Neuron (in vitro differentiated cells): ENCODE measurements around the gene ADCY4.

Experiments used
- H2AFZ ChIP-seq: one replicate; pipeline ENCODE4 v1.6.1; 2013; ENCODE audit warnings: low read depth, mild to moderate bottlenecking, inconsistent platforms, low read length, moderate library complexity
- H3K27me3 ChIP-seq: one replicate; pipeline ENCODE4 v1.6.1; 2013; ENCODE audit warnings: low read length; ENCODE audit not compliant: insufficient read depth
- H3K36me3 ChIP-seq: one replicate; pipeline ENCODE4 v1.6.1; 2013; ENCODE audit warnings: low read length; ENCODE audit not compliant: insufficient read depth
- H3K4me1 ChIP-seq: one replicate; pipeline ENCODE4 v1.6.1; 2013; ENCODE audit warnings: low read length; ENCODE audit not compliant: insufficient read depth
- H3K4me3 ChIP-seq: 2 replicates; pipeline ENCODE4 v1.5.1; 2013; ENCODE audit warnings: mild to moderate bottlenecking, low read length, moderate library complexity
- H3K9me3 ChIP-seq: one replicate; pipeline ENCODE4 v1.6.1; 2013; ENCODE audit warnings: low read length

Gene ADCY4

GRCh38 chr14:24327303-24327702 lies 7.6 kb downstream of the ADCY4 start:
- no peaks in the 10 kb centered on the region for H3K36me3 ChIP-seq
- peaks cover 31% of the 10 kb centered on the region for H3K27me3 ChIP-seq
- H3K4me1 ChIP-seq = peaks cover under 1% of the 10 kb centered on the region
- no peak overlapping the region for H3K4me3 ChIP-seq
- no peaks in the 10 kb centered on the region for H3K9me3 ChIP-seq
- H2AFZ ChIP-seq = no peak overlapping the region

GRCh38 chr14:24325963-24326362 lies 8.9 kb downstream of the ADCY4 start:
- Histone ChIP-seq H2AFZ (no peak overlapping the region), H3K36me3 (no peaks in the 10 kb centered on the region), H3K27me3 (peaks cover 19% of the 10 kb centered on the region), H3K9me3 (no peaks in the 10 kb centered on the region), H3K4me3 (no peak overlapping the region), H3K4me1 (no peaks in the 10 kb centered on the region)

GRCh38 chr14:24325041-24325530 lies 9.8 kb downstream of the ADCY4 start:
- Histone ChIP-seq H3K4me3 (no peak overlapping the region), H3K27me3 (peaks cover 15% of the 10 kb centered on the region), H3K36me3 (no peaks in the 10 kb centered on the region), H3K9me3 (no peaks in the 10 kb centered on the region), H3K4me1 (no peaks in the 10 kb centered on the region), H2AFZ (no peak overlapping the region)

GRCh38 chr14:24324024-24324423 lies 10.8 kb downstream of the ADCY4 start:
- H3K4me3 ChIP-seq = no peak overlapping the region
- H3K36me3 ChIP-seq = no peaks in the 10 kb centered on the region
- H3K27me3 ChIP-seq = peaks cover 13% of the 10 kb centered on the region

GRCh38 chr14:24323341-24323740 lies 11.5 kb downstream of the ADCY4 start:
- Histone ChIP-seq H3K9me3 (no peaks in the 10 kb centered on the region), H3K4me1 (no peaks in the 10 kb centered on the region), H3K27me3 (peaks cover 9% of the 10 kb centered on the region), H3K4me3 (no peak overlapping the region), H3K36me3 (no peaks in the 10 kb centered on the region), H2AFZ (no peak overlapping the region)

More at GRCh38 chr14:24324024-24324423, 10.8 kb downstream of the ADCY4 start:
- Histone ChIP-seq H2AFZ (no peak overlapping the region), H3K4me1 (no peaks in the 10 kb centered on the region), H3K9me3 (no peaks in the 10 kb centered on the region)

GRCh38 chr14:24322672-24323071 lies 12.2 kb downstream of the ADCY4 start:
- Histone ChIP-seq H3K36me3 (no peaks in the 10 kb centered on the region), H3K4me1 (no peaks in the 10 kb centered on the region), H2AFZ (no peak overlapping the region), H3K9me3 (no peaks in the 10 kb centered on the region), H3K27me3 (peaks cover 9% of the 10 kb centered on the region), H3K4me3 (no peak overlapping the region)

GRCh38 chr14:24321212-24321975 lies 13.5 kb downstream of the ADCY4 start:
- no peaks in the 10 kb centered on the region for H3K4me1 ChIP-seq
- peaks cover 9% of the 10 kb centered on the region for H3K27me3 ChIP-seq
- no peaks in the 10 kb centered on the region for H3K9me3 ChIP-seq
- no peaks in the 10 kb centered on the region for H3K36me3 ChIP-seq
- H2AFZ ChIP-seq = no peak overlapping the region
- H3K4me3 ChIP-seq = no peak overlapping the region

GRCh38 chr14:24317141-24317928 lies 17.5 kb downstream of the ADCY4 start:
- Histone ChIP-seq H3K4me3 (no peak overlapping the region), H3K36me3 (no peaks in the 10 kb centered on the region), H3K27me3 (peaks cover 6% of the 10 kb centered on the region), H3K4me1 (no peaks in the 10 kb centered on the region), H2AFZ (no peak overlapping the region), H3K9me3 (no peaks in the 10 kb centered on the region)

GRCh38 chr14:24316597-24316950 lies 18.3 kb downstream of the ADCY4 start:
- H3K9me3 ChIP-seq = no peaks in the 10 kb centered on the region
- H3K36me3 ChIP-seq = peaks cover 3% of the 10 kb centered on the region
- H3K4me3 ChIP-seq = no peak overlapping the region
- no peak overlapping the region for H2AFZ ChIP-seq
- peaks cover 6% of the 10 kb centered on the region for H3K27me3 ChIP-seq
- no peaks in the 10 kb centered on the region for H3K4me1 ChIP-seq

GRCh38 chr14:24315807-24316596 lies 18.9 kb downstream of the ADCY4 start:
- peaks cover 6% of the 10 kb centered on the region for H3K27me3 ChIP-seq
- H2AFZ ChIP-seq = no peak overlapping the region
- H3K4me1 ChIP-seq = no peaks in the 10 kb centered on the region
- peaks cover 4% of the 10 kb centered on the region for H3K36me3 ChIP-seq
- no peak overlapping the region for H3K4me3 ChIP-seq
- no peaks in the 10 kb centered on the region for H3K9me3 ChIP-seq

- Histone ChIP-seq H3K36me3 (peaks cover 4% of the 10 kb centered on the region), H3K4me1 (no peaks in the 10 kb centered on the region), H3K27me3 (peaks cover 5% of the 10 kb centered on the region), H3K9me3 (no peaks in the 10 kb centered on the region), H2AFZ (no peak overlapping the region), H3K4me3 (no peak overlapping the region)
Observed at GRCh38 chr14:24315243-24315806, 19.5 kb downstream of the ADCY4 start.

GRCh38 chr14:24314377-24315193 lies 20.3 kb downstream of the ADCY4 start:
- no peaks in the 10 kb centered on the region for H3K4me1 ChIP-seq

More at GRCh38 chr14:24314377-24315193, 20.3 kb downstream of the ADCY4 start:
- Histone ChIP-seq H2AFZ (no peak overlapping the region), H3K36me3 (peaks cover 10% of the 10 kb centered on the region), H3K27me3 (no peaks in the 10 kb centered on the region), H3K4me3 (no peak overlapping the region), H3K9me3 (no peaks in the 10 kb centered on the region)
